Activated CD8-positive, alpha-beta memory T cell treated with anti-CD3 and anti-CD28 coated beads, Interleukin-2, amount 50 U/mL, for 1 hour (primary cell): ENCODE data around the gene SLC7A5.

Source experiments
- DNase-seq: peaks from one replicate; pipeline ENCODE4 v3.0.0-alpha.2; 2020; ENCODE audit errors: extremely low read depth

The SLC7A5 gene

DNA sequence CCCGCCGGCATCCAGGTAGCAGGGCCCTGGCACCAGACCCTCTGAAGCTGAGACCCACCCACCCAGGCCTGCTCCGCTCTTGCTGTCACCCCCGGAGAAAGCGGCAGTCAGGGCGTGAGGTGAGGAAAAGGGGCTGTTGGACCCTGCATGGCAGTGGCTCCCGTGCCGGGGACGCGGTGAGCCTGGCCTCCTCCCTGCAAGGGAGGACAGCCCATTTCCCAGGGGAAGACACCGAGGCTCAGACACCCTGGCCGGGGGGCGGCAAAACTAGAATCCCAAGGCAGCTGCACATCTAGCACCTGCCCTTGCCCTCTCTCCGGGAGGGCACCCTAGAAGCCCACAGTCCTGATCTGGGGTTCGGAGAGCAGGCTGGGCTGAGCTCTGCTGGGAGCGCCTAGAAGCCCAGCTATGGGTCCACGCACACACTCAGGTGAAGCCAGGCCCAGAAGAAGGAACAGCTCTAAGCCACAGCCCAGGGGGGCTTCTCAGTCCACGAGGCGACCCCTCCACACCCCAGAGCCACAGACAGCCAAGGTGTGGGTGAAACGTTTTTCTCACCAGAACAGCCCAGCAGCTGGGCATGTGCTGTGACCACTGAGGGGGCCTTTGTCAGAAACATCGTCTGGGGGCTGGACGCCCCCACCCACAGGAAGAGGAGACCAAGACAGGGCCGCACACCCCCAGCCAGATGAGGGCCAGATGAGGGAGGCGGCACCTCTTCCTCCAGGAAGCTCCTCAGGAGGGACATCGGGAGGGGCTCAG, 22.4 kb downstream of the SLC7A5 start:
- DNase-seq, result no peak

DNA sequence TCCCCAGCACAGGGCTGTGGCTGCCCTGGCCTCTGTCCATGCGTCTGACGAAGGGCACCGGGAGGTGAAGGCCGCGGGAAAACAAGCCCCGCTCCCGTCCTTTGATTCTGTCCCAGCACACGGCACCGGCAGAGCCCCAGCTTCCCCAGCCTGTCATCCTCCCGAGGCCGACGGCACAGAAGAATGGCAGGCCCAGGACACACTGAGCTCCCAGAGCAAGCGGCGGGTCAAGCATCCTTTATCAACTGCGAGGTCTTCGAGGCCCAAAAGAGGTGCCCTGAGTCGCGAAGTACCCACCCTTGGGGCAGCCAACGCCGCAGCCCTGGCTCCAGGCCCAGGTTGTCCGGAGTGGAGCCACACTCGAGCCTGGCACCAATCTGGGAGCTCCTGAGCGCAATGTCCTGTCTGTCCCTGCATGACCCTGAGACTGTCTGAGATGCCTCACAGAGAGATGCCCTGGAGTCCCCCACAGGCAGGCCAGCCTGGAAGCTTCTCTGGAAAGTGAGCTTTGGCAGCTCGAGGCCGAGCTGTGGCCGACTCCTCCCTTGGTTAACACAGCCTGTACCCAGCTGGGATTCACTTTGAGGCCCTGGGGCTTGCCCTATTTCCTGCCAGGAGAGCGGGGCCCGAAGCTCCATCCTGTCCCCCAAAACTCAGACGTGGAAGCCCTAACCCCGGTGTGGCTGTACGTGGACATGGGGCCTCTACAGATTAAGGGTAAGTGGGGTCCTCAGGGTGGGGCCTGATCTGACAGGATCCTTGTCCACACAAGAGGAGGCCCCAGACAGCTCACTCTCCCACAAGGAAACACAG, 23.3 kb downstream of the SLC7A5 start:
- DNase-seq, result no peak

DNA sequence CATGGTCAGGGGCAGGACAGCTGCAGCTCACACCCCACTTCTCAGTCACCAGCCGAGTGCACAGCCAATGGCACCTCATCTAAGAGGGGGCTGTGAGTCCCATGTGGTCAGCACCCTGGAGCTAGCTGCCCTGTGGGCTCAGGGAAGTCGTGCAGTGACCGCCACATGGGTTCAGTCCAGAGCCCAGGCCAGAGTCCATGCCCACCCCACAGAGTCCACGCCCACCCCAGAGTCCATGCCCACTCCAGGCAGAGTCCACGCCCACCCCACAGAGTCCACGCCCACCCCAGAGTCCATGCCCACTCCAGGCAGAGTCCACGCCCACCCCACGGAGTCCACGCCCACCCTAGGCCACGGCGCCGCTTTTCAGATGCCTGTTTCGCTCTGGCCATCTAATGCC, 24.1 kb downstream of the SLC7A5 start:
- no peak for DNase-seq

DNA sequence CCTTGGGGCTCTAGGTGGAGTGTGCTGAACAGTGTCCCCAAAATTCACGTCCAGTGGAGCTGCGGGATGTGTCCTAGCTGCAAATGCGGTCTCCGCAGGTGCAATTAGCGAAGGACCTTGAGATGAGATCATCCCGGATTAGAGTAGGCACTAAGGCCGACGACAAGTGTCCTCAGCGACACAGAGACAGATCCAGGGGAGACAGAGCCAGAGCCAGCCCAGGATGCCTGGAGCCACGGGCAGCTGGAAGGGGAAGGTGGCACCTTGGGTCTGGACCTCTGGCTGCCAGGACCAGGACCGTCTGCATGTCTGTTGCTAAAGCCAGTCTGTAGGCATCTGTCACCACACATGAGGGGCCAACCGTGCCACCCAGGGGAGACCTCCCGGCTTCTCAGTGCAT, 24.5 kb downstream of the SLC7A5 start:
- DNase-seq, result no peak

DNA sequence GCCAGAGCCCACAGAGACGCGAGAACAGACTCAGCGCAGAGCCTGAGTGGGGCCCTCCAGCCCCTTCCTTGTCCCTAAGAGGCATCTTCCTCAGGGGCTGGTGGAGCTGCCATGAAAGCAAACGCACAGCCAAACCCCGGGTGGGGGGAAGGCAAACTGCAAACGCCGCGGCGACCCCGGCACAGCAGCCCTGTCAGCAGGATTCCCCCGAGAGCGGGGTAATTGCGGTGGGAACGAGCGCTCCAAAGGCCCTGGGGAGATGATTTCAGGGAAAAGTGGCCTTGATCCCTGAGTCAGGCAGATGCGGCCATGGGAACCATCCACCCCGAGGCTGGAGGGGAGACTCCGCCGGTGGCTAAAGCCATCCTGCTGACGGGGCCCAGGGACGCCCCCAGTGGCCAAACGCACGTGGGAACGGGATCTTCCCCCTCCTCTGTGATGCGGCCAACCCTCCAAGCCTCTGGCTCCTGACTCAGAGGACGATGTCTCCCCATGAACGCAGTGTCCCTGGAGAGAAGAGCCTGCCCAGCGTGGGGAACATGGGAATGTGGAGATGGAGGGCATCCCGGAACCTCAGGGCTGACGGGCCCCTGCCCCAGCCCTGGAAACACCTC, 25.1 kb downstream of the SLC7A5 start:
- DNase-seq, result no peak

DNA sequence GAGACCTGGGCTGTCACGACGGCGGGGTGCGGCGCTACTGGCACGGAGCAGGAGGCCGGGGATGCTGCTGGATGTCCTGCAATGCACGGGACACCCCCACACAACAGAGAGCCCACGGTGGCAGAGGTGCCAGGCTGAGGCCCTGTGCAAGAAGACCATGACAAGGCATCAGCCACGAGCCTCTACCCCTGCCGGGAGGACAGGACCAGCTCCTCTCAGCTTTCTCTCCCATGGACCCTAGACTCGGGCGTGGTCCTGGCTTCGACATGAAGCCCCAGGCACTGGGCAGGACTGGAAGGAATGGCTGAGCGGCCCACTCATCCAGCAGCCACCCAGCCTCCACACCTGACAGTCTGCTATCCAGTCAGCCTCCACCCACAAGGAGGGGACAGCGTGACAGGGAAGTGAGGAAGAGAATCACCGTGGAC, 25.6 kb downstream of the SLC7A5 start:
- no peak for DNase-seq

DNA sequence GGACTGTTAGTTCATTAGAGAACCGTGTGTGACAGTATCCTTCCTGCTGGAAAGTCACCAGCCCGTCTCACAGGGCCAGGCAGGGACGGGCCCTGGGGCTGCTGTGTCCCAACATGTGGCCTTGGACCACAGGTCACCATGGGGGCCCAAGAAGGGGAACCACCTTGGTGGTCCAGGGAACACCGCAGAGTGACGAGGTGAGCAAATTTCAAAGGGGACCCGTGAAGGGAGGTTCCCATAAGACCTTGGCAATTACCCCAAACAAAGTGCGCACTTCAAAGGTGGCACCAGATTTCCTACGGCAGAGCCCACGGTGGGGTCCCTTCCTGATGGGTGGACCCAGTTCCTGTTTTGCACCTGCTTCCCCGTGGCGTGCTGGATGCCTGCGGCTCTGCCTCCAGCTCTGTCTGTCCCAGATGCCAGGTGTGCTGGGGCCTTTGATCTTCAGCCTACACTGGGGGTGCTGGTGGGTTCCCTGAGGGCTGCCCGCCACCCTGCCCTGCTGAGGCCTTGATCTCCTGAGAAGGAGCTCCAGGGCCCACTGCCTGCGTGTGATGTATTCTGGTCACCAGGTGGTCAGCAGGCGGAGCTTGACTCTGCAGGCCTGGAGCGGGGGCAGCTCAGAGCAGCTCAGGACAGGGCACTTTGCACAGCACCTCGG, 27.0 kb downstream of the SLC7A5 start:
- DNase-seq, result no peak

DNA sequence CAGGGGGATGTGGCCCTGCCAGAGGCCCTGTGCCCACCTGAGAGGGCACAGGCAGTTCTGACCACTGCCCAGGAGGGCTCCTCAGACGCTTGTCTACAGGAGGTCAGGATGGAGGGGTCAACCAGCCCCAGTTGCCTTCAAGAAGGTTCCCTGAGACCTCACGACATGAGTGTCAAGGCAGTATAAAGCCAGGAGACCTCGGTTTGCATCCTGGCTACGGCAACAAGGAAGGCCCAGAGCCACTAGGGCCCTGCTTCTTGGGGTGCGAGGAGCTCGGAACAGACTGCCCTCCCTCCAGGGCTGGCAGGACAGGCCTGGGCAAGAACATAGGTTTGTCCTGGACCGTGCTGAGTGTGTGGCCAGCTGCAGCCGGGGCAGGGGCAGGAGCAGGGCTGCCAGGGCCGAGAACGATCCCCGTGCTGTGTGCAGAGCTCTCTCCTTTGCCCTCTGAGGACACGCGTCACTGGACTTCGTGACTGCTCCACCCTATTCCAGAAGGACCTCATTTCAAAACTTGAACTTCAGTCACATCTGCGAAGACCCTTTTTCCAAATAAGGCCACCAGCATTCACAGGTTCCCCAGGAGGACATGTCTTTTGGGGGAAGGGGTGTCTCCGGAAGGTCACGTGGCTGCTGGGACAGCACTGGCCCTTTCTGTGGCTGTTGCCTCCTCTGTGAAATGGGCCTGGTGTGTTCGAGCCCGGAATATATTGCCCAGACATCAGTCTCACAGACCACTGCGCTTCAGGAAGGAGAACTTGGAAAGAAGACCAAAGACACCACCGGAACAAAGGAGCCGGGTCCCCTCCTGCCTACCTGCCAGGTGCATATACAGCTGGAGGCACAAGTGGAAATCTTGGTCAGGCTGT, 27.7 kb downstream of the SLC7A5 start:
- DNase-seq, result no peak

DNA sequence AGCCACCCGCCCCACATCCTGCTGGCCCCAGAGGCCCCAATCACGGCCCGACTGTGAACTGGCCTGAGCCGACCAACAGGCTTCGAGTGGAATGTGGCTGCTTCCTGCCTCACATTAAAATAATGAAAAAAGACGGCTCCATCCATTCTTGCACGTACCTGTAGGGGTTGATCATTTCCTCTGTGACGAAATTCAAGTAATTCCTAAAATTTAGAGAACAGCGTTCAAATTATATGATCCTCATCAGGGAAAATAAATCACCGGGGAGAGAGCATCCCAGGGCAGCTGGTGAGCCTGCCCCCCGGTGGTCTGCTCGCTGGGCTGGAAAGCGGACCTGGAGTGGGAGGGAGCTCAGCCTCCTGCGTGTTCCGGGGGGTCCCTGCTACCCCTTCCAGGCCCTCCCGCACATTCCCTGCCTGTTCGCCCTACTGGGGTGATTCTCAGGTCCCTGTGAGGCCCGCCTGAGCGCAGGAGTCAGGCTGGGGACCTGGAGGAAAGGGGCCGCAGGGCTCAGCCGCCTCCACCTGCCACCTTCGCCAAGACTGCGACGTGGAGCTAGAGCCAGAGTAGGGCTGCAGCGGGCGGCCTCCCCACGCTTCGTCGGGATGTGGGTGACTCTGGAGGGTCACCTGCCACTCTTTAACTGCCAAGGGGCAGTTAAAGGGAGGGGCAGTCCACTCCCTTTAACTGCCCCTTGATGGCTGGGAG, 28.9 kb downstream of the SLC7A5 start:
- DNase-seq, result no peak

DNA sequence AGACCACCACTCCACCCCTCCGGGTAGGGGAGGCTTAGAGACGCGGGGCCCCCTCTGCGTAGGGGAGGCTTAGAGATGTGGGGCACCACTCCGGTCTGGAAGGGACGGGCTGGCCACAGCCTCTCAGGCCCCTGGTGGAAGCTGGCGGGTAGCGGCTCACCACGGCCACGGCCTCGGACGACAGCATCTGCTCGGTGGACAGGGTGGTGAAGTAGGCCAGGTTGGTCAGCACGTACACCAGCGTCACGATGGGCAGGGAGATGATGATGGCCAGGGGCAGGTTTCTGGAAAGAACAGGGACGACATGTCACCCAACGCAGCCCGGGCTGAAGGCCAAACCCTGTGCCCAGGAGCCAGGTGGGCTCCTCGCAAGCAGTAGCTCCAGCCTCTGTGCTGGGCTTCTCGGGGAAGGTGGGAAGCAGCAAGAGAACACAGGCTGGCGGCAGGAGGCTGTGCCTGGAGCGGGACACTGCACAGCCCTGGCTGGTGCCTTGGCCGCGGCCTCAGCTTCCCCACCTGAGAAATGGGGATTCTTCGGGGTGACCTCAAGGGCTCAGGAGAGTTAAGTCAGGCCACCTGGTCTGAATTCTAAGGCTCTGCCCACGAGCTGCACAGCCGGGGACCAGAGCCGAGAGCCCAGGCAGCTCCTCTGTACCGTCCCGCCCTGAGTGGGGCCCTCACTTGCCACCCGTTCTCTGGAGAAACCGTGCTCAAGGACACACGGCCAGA, 29.6 kb downstream of the SLC7A5 start:
- DNase-seq, result no peak

DNA sequence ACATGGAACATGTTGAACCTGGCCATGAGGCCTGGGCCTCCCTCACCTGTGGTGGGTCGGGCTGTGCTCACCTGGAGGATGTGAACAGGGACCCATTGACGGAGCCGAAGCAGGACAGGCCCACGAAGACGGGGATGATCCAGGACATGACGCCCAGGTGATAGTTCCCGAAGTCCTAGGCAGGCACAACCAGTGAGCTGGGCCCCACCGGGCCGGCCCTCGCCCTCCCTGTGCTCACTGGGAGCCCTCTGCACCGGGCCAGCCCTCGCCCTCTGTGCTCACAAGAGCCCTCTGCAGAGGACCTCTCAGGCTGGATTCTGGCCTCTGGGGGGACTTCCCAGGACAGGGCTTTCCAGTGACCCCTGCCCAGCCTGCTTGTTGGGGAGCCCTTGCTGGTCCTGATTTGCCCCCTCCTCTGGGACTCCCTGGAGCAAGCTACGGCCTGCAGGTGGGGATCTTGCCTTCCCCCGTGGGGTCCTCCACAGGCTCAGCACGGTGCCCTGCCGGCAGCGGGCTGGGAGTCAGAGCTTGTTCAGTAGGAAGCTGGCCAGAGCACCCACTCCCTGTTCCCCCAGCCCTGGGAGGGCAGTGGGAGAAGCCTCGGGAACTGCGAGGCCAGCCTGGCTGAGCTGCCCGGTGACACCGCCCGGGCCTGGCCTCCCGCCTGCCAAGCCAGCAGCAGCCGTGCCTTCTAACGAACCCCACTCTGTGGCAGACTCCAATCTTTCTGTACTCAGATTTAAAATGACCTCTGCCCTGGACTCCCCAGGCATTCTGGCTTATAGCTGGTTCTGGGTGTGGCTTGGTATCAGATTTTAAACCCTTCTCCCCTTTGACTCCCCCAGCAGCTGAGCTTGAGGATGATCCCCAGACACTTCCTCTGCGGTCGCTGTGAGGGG, 30.4 kb downstream of the SLC7A5 start:
- DNase-seq, result no peak

DNA sequence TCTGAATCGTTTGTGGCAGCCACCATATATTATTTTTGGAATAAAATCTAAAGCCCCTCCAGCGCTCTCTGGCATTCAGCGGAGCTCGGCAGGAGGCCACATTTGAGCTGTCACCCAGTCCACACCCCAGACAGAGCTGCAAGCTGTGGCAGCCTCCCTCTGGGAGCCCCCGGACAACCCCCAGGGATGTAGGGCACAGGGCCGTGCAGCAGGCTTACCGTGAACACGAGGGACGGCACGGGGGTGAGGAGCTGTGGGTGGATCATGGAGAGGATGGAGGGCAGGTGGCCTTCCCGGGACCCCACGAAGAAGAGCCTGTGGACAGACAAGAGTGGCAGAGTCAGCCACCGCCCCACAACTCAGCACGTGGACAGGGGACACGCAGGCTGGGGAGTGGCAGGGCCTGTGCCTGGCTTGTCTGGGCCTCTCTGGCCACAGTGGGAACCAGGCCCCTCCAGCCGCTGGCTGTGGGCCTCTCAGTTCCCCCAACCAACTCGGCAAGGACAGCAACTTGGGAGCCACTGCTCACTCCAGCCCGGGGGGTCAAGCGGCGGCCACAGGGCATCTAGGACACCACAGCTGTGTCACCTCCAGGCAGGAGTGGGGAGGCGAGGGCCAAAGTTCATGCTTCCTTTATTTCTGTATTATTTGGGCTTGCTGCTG, 31.5 kb downstream of the SLC7A5 start:
- DNase-seq, result no peak

DNA sequence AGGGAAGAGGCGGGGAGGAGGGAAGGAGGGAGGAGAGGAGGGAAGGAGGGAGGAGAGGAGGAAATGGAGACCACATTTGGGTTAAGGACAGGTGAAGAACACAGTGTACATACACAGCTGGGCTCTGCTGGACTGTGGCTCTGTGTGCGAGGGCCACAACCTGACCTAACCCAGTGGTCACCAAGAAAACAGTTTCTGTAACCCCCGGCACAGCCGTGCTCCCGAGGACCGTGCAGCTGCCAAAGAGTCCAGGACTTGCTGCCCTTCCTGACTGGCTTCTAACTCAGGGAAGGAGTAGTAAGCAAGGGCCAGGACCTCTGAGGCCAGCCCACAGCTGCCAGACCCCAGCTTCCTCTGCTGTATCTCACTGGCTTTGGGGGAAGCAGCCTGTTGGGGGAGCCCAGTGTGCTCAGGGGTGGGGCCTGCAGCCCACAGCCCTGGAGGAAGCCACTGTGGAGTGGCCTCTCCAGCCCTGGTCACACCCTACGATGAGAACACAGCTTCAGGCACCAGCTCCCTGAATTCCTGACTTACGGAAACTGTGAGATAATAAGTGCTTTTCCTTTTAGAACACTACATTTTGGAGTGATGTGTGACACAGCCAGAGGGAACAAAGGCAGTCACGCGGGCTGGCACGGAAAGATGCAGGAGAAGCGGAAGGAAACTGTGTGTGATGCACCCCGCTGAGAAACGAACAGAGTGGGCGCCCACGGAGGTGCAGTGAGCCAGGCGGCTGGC, 32.3 kb downstream of the SLC7A5 start:
- DNase-seq, result no peak

DNA sequence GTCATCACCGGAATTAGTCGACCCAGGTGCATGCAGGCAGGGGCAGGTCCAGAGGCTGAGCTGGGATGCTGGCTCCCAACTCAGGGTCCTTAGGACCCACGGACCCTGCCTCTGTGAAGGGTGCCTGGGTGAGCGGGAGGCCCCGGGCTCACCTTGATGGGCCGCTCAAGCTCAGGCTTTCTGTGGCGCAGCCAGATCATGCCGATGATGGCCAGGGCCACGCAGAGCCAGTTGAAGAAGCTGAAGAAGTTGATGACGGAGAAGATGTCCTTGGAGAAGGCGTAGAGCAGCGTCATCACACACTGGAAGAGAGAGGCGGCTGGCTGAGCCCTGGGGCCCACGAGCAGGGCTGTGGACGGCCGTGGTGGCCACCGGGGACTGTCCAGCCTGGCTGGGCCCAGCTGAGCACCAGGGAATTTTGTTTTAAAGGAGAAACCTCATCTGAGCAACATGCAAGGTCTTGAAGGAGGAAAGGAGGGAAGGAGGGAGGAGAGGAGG, 32.9 kb downstream of the SLC7A5 start:
- DNase-seq, result no peak

DNA sequence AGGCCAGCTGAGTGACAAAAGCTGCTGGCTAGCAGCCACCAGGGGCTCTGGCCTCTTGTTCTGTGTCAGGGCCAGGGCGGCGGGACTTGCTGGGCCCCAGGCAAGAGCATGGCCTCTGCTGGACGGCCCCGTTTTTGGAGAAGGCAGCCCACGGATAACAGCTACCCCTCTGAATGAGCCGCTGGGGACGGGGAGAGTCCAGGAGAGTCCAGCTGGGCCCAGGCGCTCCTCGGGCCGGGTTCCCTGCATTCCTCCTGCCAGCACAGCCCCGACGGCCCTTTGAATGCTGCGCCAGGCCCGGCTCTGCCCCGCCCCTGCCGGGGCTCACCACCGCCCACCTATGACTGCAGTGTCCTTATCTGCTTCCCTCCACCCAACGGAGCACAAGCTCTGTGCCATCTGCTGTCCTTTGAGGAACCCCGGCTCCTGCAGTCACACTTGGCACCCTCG, 33.4 kb downstream of the SLC7A5 start:
- DNase-seq, result no peak

DNA sequence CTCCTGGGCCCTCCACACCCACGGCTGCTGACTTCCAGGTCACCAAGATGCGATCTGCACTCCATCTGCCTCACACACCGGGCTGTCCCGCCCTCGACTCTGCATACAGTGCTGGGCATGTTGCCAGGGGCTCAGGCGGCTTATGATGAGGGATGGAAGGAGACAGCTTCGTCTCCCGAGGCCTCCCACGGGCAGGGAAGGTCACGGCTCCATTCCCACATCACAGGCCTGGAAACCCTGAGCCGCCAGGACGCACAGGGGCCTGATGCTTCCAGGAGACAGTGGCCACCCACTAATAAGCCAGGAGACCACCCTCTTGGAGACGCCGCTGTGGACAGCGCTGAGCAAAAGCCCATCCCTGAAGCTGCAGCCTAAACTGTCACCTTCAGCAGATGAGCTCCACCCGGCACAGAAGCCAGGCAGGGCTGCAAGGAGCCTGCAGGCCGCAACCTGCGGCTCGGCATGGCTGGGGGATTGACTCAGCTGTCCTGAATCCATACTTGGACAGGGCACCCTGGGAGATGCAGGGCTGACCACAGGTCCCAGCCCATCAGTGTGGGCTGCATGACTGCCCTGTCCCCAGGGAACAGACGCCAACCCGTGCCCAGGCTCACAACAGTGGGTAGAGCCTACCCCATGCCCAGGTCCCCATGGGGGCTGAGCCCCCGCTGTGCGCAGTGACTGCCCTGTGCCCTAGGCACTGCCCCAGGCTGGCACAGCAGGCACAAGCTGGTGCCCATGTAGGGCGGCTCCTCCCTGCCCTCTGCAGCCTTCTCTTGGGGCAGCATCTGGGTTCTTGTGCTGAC, 34.4 kb downstream of the SLC7A5 start:
- DNase-seq, result no peak
